ENCODE data around the gene ECT2L.

The ECT2L gene

GRCh38 chr6:138787138-138787537 is 8.7 kb upstream of the ECT2L start:
- H3K4me3 ChIP-seq (ENCODE audit: low read depth, low read length) = no peak overlapping the region
- no peak for TF ChIP-seq CTCF (IDR thresholded peaks at IDR 0.05; ENCODE audit: low read depth, low read length)

DNA sequence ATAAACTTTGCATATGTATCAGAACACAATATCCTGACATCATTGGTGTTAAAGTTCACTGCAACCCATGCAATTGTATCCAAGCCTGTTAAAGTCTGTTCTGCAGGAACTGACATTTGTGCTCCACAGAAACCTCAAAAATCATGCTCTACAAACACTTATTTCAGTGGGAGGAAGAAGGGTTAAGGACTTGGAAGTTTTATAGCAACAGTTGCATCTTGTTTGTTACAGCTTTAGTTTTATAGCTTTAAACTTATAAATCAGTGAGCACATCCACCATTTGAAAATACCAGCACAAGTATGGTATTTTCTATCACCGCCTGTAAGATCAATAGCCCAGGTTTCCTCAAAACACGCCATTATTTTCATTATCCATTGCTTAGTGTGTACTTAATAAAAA is 884 bp downstream of the ECT2L start:
- no peak for TF ChIP-seq CTCF (IDR thresholded peaks at IDR 0.05; ENCODE audit: low read depth, low read length)
- H3K4me3 ChIP-seq (ENCODE audit: low read depth, low read length) = no peak overlapping the region

DNA sequence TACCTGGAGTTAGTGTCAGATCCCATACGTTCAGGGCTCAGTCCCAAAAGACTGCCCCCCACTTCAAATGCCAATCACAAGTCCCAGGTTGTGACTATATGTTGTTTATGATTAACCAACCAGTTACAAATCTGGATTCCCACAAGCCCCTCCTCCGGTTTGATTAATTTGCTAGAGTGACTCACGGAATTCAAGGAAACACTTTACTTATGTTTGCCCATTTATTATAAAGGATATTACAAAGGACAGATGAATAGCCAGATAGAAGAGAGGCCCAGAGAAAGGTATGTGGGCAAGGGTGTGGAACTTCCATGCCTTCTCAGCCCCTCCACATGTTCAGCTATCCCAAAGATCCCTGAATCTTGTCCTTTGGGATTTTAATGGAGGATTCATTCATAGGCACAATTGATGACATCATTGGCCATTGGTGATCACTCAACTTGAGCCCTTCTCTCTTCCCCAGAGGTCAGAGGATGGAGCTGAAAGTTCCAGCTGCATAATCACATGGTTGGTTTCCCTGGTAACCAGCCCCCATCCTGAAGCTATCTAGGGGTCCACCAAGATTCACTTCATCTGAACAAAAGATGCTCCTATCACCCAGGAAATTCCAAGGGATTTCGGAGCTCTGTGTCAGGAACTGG is 2.0 kb downstream of the ECT2L start:
- TF ChIP-seq CTCF (IDR thresholded peaks at IDR 0.05; ENCODE audit: low read depth, low read length) = no peak
- no peak overlapping the region for H3K4me3 ChIP-seq (ENCODE audit: low read depth, low read length)

GRCh38 chr6:138800377-138801150 is 4.7 kb downstream of the ECT2L start:
- H3K4me3 ChIP-seq (ENCODE audit: low read depth, low read length) = no peak overlapping the region
- no peak for TF ChIP-seq CTCF (IDR thresholded peaks at IDR 0.05; ENCODE audit: low read depth, low read length)

- no peak overlapping the region for H3K4me3 ChIP-seq (ENCODE audit: low read depth, low read length)
- TF ChIP-seq CTCF (IDR thresholded peaks at IDR 0.05; ENCODE audit: low read depth, low read length) = no peak
Measured at GRCh38 chr6:138803331-138803730, 7.4 kb downstream of the ECT2L start.

GRCh38 chr6:138803861-138804260 is 8.0 kb downstream of the ECT2L start:
- no peak for TF ChIP-seq CTCF (IDR thresholded peaks at IDR 0.05; ENCODE audit: low read depth, low read length)
- no peak overlapping the region for H3K4me3 ChIP-seq (ENCODE audit: low read depth, low read length)

DNA sequence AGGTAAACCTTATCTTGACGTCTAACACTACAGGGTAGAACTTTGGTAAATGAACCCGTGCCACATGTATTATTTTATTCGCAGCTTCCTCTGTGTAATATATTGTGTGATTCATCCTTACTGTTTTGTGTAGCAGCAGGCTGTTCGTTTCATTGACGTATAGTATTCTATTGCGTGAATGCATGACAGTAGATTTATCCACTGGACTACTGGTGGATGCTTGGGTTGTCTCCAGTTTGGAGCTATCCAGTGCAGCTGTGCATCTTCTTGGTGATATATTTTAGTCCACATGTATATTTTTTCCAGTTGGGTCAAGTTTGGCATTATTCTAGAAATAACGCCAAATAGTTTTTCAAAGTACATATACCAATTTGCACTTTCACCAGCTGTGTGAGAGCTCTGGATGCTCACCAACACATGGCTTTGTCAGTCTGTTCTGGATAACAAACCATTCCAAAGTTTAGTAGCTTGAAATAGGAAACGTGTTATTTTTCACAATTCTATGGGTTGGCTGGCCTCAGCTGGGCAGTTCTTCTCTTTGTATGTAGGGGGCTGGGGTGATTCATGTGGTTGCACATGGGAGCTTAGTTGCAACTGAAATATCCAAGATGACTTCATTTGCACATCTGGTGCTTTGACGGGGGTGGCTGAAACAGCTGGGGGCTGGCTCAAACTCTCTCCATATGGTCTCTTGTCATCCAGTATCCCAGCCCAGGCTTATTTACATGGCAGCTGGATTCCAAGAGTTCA is 9.3 kb downstream of the ECT2L start:
- no peak for TF ChIP-seq CTCF (IDR thresholded peaks at IDR 0.05; ENCODE audit: low read depth, low read length)

More for the DNA sequence above, 9.3 kb downstream of the ECT2L start:
- H3K4me3 ChIP-seq (ENCODE audit: low read depth, low read length) = no peak overlapping the region
